Skin of body (tissue), 2 donors: Measurements from ENCODE around the gene PFKP. TPM values are rescaled to one million over a fixed set of nuclear protein-coding genes. Genes with fewer than 3 reads are reported as not detected.

Experiments
- DNase-seq: peaks from one replicate; lab custom pipeline; 2025; lab: John Stamatoyannopoulos, UW
- total RNA-seq: library from RNA; depleted of rRNA; stranded (reverse); fragments of >200 nt; gene quantifications from one replicate; pipeline ENCODE4 v1.2.3, GENCODE V29; 2014

The PFKP gene
- total RNA-seq, 1 donor from 2014 or later = 14.1 TPM

- DNase-seq = no peak
Observed at GRCh38 chr10:3069876-3070275, 2.5 kb downstream of the PFKP start.

- no peak for DNase-seq
Observed at GRCh38 chr10:3071405-3072198, 4.3 kb downstream of the PFKP start.

- DNase-seq = no peak
Observed at GRCh38 chr10:3072641-3073360, 5.5 kb downstream of the PFKP start.

- no peak for DNase-seq
Observed at GRCh38 chr10:3074145-3074665, 6.9 kb downstream of the PFKP start.

- DNase-seq = no peak
Observed at GRCh38 chr10:3074985-3075600, 7.7 kb downstream of the PFKP start.

GRCh38 chr10:3076138-3076537 lies 8.8 kb downstream of the PFKP start:
- DNase-seq = no peak

GRCh38 chr10:3077509-3077908 lies 10.2 kb downstream of the PFKP start:
- DNase-seq = no peak

- no peak for DNase-seq
Observed at GRCh38 chr10:3077940-3078630, 10.7 kb downstream of the PFKP start.

GRCh38 chr10:3081383-3081981 lies 14.1 kb downstream of the PFKP start:
- no peak for DNase-seq

- DNase-seq = no peak
Observed at GRCh38 chr10:3082290-3082689, 14.9 kb downstream of the PFKP start.

- no peak for DNase-seq
Observed at GRCh38 chr10:3085785-3086567, 18.6 kb downstream of the PFKP start.

- DNase-seq = no peak
Observed at GRCh38 chr10:3090388-3090787, 23.0 kb downstream of the PFKP start.

- DNase-seq = no peak
Observed at GRCh38 chr10:3090914-3091787, 23.8 kb downstream of the PFKP start.

- no peak for DNase-seq
Observed at GRCh38 chr10:3091921-3092320, 24.6 kb downstream of the PFKP start.

GRCh38 chr10:3093996-3094395 lies 26.6 kb downstream of the PFKP start:
- DNase-seq = no peak

- DNase-seq = no peak
Observed at GRCh38 chr10:3094609-3095036, 27.3 kb downstream of the PFKP start.

- peak; percentile 72 for DNase-seq
Observed at GRCh38 chr10:3095373-3096139, 28.2 kb downstream of the PFKP start.

GRCh38 chr10:3096149-3096548 lies 28.8 kb downstream of the PFKP start:
- no peak for DNase-seq

GRCh38 chr10:3097160-3097559 lies 29.8 kb downstream of the PFKP start:
- no peak for DNase-seq
